HEK293 (cell line): Measurements from ENCODE around the gene DBI.

Experiments
- BCL11A ChIP-seq: fragments of 450-650 bp; formaldehyde crosslinking; IDR thresholded peaks from 2 replicates; pipeline ENCODE4 v1.5.1; 2016; ENCODE audit warnings: low read depth, missing biosample characterization, missing genetic modification characterization
- GFI1B ChIP-seq: fragments of 450-650 bp; formaldehyde crosslinking; IDR thresholded peaks from 2 replicates; pipeline ENCODE4 v1.5.1; 2016; ENCODE audit warnings: missing biosample characterization, missing genetic modification characterization
- HIC1 ChIP-seq: fragments of 450-650 bp; formaldehyde crosslinking; IDR thresholded peaks from 2 replicates; pipeline ENCODE4 v1.5.1; 2016; ENCODE audit warnings: missing biosample characterization, missing genetic modification characterization
- KLF1 ChIP-seq: fragments of 450-650 bp; formaldehyde crosslinking; IDR thresholded peaks from 2 replicates; pipeline ENCODE4 v1.5.1; 2016; ENCODE audit warnings: missing biosample characterization, missing genetic modification characterization
- KLF9 ChIP-seq: fragments of 450-650 bp; formaldehyde crosslinking; IDR thresholded peaks from 2 replicates; pipeline ENCODE4 v1.5.1; 2016; ENCODE audit warnings: missing biosample characterization, missing genetic modification characterization, low read depth
- REPIN1 ChIP-seq: fragments of 450-650 bp; formaldehyde crosslinking; IDR thresholded peaks from 2 replicates; pipeline ENCODE4 v1.5.1; 2017; ENCODE audit warnings: missing biosample characterization, missing genetic modification characterization, low read depth
- REST ChIP-seq: fragments of 450-650 bp; formaldehyde crosslinking; IDR thresholded peaks from 2 replicates; pipeline ENCODE4 v1.5.1; 2016; ENCODE audit warnings: missing biosample characterization, missing genetic modification characterization
- SCRT1 ChIP-seq: fragments of 450-650 bp; formaldehyde crosslinking; IDR thresholded peaks from 2 replicates; pipeline ENCODE4 v1.5.1; 2016; ENCODE audit warnings: missing biosample characterization, missing genetic modification characterization, borderline replicate concordance
- SP2 ChIP-seq: fragments of 450-650 bp; formaldehyde crosslinking; IDR thresholded peaks from 2 replicates; pipeline ENCODE4 v1.5.1; 2016; ENCODE audit warnings: missing biosample characterization, missing genetic modification characterization
- SP7 ChIP-seq: fragments of 450-650 bp; formaldehyde crosslinking; IDR thresholded peaks from 2 replicates; pipeline ENCODE4 v1.5.1; 2016; ENCODE audit warnings: missing biosample characterization, missing genetic modification characterization
- ZNF121 ChIP-seq: fragments of 450-650 bp; formaldehyde crosslinking; IDR thresholded peaks from 2 replicates; pipeline ENCODE4 v1.5.1; 2016; ENCODE audit warnings: missing biosample characterization, missing genetic modification characterization
- ZNF155 ChIP-seq: fragments of 450-650 bp; formaldehyde crosslinking; IDR thresholded peaks from 2 replicates; pipeline ENCODE4 v1.5.1; 2016; ENCODE audit warnings: missing biosample characterization, missing genetic modification characterization
- ZNF157 ChIP-seq: fragments of 450-650 bp; formaldehyde crosslinking; IDR thresholded peaks from 2 replicates; pipeline ENCODE4 v1.5.1; 2016; ENCODE audit warnings: missing biosample characterization, missing genetic modification characterization
- ZNF169 ChIP-seq: fragments of 450-650 bp; formaldehyde crosslinking; IDR thresholded peaks from 2 replicates; pipeline ENCODE4 v1.5.1; 2016; ENCODE audit warnings: missing biosample characterization, missing genetic modification characterization
- ZNF2 ChIP-seq: fragments of 450-650 bp; formaldehyde crosslinking; IDR thresholded peaks from 2 replicates; pipeline ENCODE4 v1.5.1; 2016; ENCODE audit warnings: missing biosample characterization, missing genetic modification characterization
- ZNF292 ChIP-seq: fragments of 450-650 bp; formaldehyde crosslinking; IDR thresholded peaks from 2 replicates; pipeline ENCODE4 v1.5.1; 2016; ENCODE audit warnings: low read depth, missing biosample characterization, missing genetic modification characterization, borderline replicate concordance
- ZNF394 ChIP-seq: fragments of 450-650 bp; formaldehyde crosslinking; IDR thresholded peaks from 2 replicates; pipeline ENCODE4 v1.5.1; 2016; ENCODE audit warnings: missing biosample characterization, missing genetic modification characterization, mild to moderate bottlenecking, moderate library complexity, borderline replicate concordance
- ZNF513 ChIP-seq: fragments of 450-650 bp; IDR thresholded peaks from 2 replicates; pipeline ENCODE4 v1.5.1; 2018; ENCODE audit warnings: missing biosample characterization, missing genetic modification characterization
- ZNF518A ChIP-seq: fragments of 450-650 bp; formaldehyde crosslinking; conservative IDR thresholded peaks from 2 replicates; pipeline ENCODE4 v1.5.1; 2016; ENCODE audit warnings: low read depth, missing biosample characterization, missing genetic modification characterization
- ZNF529 ChIP-seq: fragments of 450-650 bp; formaldehyde crosslinking; IDR thresholded peaks from 2 replicates; pipeline ENCODE4 v1.5.1; 2017; ENCODE audit warnings: missing genetic modification characterization, missing biosample characterization; ENCODE audit not compliant: insufficient replicate concordance
- ZNF639 ChIP-seq: fragments of 450-650 bp; formaldehyde crosslinking; IDR thresholded peaks from 2 replicates; pipeline ENCODE4 v1.5.1; 2016; ENCODE audit warnings: missing biosample characterization, missing genetic modification characterization
- ZNF677 ChIP-seq: fragments of 450-650 bp; IDR thresholded peaks from 2 replicates; pipeline ENCODE4 v1.5.0; 2018; ENCODE audit warnings: missing biosample characterization, mild to moderate bottlenecking, missing genetic modification characterization, moderate library complexity
- ZNF692 ChIP-seq: fragments of 450-650 bp; formaldehyde crosslinking; IDR thresholded peaks from 2 replicates; pipeline ENCODE4 v1.5.1; 2016; ENCODE audit warnings: missing biosample characterization, missing genetic modification characterization

Gene DBI

GRCh38 chr2:119366649-119367471 is at the start of gene DBI, which contains the start of gene C2orf76 (continued):
- TF ChIP-seq HIC1 = no peak
- TF ChIP-seq ZNF155 (tag by site-specific recombination) = no peak
- no peak for TF ChIP-seq BCL11A (tag by site-specific recombination)
- TF ChIP-seq ZNF394 = no peak
- TF ChIP-seq ZNF292 (tag by site-specific recombination) = no peak
- no peak for TF ChIP-seq ZNF529 (tag by site-specific recombination)
- TF ChIP-seq KLF9 = peak; percentile 75; the same call in 1 of the 2 replicates
- 0 out of 2 replicates have a peak, but pooled peaks have one; percentile 34 for TF ChIP-seq SP7 (tag by site-specific recombination)
- TF ChIP-seq ZNF639 (tag by site-specific recombination) = no peak
- TF ChIP-seq ZNF677 (tag by site-specific recombination) = no peak
- TF ChIP-seq SP2 = peak; percentile 89
- peak; percentile 75 for TF ChIP-seq REST
- TF ChIP-seq ZNF157 (tag by site-specific recombination) = no peak
- no peak for TF ChIP-seq ZNF121 (tag by site-specific recombination)
- TF ChIP-seq REPIN1 (tag by site-specific recombination) = no peak
- TF ChIP-seq ZNF518A = 0 out of 2 replicates have a peak, but pooled peaks have one; percentile 34
- 0 out of 2 replicates have a peak, but pooled peaks have one; percentile 13 for TF ChIP-seq ZNF2 (tag by site-specific recombination)
- TF ChIP-seq ZNF692 (tag by site-specific recombination) = peak; percentile 43; the same call in 1 of the 2 replicates
- no peak for TF ChIP-seq ZNF513 (tag by site-specific recombination)
- TF ChIP-seq GFI1B (tag by site-specific recombination) = no peak
- TF ChIP-seq KLF1 (tag by site-specific recombination) = peak; percentile 77
- peak; percentile 22; the same call in 1 of the 2 replicates for TF ChIP-seq SCRT1
- no peak for TF ChIP-seq ZNF169 (tag by site-specific recombination)
